ENCODE measurements around the gene ECT2.
"Not testable (repeated sequence)": the region's sequence is repeated elsewhere in the genome, so short reads cannot be mapped to it uniquely, and the experiment has no call there.

ECT2 gene

GRCh38 chr3:172856795-172857742 is 106.5 kb downstream of the ECT2 start:
- DNase-seq (ENCODE audit: low read depth in 2 of 3, low spot score in 1 of 3): no peak

- DNase-seq (ENCODE audit: low read depth in 2 of 3, low spot score in 1 of 3): no peak
Observed at GRCh38 chr3:172859041-172859440, 108.5 kb downstream of the ECT2 start.

GRCh38 chr3:172866726-172867350 is 116.3 kb downstream of the ECT2 start:
- DNase-seq (ENCODE audit: low read depth in 2 of 3, low spot score in 1 of 3): not testable (repeated sequence)

DNA sequence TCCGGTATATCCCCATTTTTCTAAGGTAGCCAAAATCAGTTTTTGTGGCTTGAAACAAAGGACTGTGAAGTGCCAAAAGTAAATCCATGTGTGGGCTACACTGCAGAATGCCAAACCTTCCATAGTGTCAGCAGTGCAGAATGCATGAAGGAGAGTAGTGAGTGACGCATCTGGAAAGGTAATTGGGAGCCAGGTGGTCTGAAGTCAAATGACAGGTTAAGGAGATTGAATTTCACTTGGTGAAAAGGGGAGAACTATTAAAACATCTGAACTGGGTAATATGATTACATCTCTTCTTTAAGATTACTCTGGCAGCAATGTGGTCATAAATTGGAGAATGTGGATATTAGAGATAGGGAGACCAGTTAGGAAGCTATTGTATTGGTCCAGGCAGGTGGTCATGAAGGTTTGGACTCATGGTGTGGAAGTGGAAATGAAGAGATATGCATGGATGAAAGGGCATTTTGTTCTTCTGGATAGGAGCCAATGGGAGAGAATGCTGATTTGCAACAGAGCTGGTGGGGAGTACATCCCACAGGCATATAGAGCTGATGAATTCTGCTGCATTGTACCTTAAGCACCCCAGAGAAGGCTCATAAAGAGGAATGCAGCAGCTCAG is 118.2 kb downstream of the ECT2 start:
- no peak for DNase-seq (ENCODE audit: low read depth in 2 of 3, low spot score in 1 of 3)

GRCh38 chr3:172869368-172869771 is 118.8 kb downstream of the ECT2 start:
- no peak for DNase-seq (ENCODE audit: low read depth in 2 of 3, low spot score in 1 of 3)

GRCh38 chr3:172869784-172870518 is 119.4 kb downstream of the ECT2 start:
- no peak for DNase-seq (ENCODE audit: low read depth in 2 of 3, low spot score in 1 of 3)
